Measurements from ENCODE around the gene PLXDC2. TPM values are rescaled to one million over a fixed set of nuclear protein-coding genes. Genes with fewer than 3 reads are reported as not detected.

The PLXDC2 gene
- total RNA-seq, 1 experiment from 2014 or later = 0.21 TPM

DNA sequence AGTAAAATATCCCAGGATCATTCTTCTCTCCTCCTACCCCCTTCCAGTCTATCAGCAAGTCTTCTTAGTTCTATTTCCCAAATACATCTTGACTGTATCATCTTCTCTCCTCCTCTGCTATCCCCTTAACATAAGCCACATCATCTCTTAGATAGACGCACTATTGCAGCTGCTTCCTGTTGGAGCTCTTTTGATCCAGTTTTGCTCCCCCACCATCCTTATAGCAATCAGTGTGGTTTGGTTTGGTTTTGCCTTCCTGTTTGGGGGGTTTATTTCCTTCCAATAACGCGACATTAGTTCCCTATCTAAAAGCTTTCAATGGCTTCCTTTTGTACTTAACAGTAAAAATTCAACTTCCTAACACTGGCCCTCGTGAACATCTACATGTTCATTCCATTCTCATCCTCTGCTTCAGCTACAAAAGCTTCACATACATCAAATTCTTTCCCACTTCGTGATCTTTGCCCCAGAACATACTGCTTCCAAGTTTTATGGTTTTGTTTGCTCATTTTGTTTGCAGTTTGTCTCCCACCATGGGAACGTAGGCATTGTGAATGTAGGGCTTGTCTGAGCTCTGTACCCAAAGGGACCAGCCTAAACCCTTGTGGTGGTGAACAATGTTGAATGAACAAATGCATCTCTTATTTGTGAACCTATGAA lies 33.7 kb upstream of the PLXDC2 start:
- CTCF ChIA-PET = no interaction called here

GRCh38 chr10:19783721-19784120 lies 32.5 kb upstream of the PLXDC2 start:
- no peaks in the 10 kb centered on the region for H3K36me3 ChIP-seq (ENCODE audit: control insufficient read depth, insufficient read depth, low read length)
- no peak for DNase-seq (ENCODE audit: low read depth, low spot score)
- no peak overlapping the region for H3K27ac ChIP-seq (ENCODE audit: low read length)
- ChIA-PET CTCF (no interaction called here), POLR2A (no interaction called here)
- TF ChIP-seq SIN3A (IDR thresholded peaks at IDR 0.05; ENCODE audit: borderline replicate concordance, insufficient read depth, low read depth, low read length) (no peak), CTCF (IDR thresholded peaks at IDR 0.05) (no peak), TCF7L2 (IDR thresholded peaks at IDR 0.05; ENCODE audit: low read depth, low read length) (no peak), POLR2AphosphoS5 (IDR thresholded peaks at IDR 0.05; ENCODE audit: low read depth, low read length) (no peak), REST (IDR thresholded peaks at IDR 0.05; ENCODE audit: insufficient read depth in 1 of 2, low read depth in 2 of 2, low read length in 1 of 2) (no peak)
- H3K4me3 ChIP-seq (ENCODE audit: low read depth in 2 of 2, low read length in 2 of 2) = no peak overlapping the region
- in situ Hi-C loops (cut with HindIII; ENCODE audit: low pct_unique_long_range_greater_than_20kb, low sequenced_read_pairs) (no loop called here), intact Hi-C loops (cut with micrococcal nuclease; ENCODE audit: unreplicated experiment) (no loop called here)
- no peaks in the 10 kb centered on the region for H3K27me3 ChIP-seq (ENCODE audit: control insufficient read depth, insufficient read depth, low read length)
- H3K4me1 ChIP-seq (ENCODE audit: control insufficient read depth, insufficient read depth, low read length) = no peaks in the 10 kb centered on the region
- no TSS peak for BruUV-seq (replicated peaks)
- no peak for ATAC-seq
- H3K9me3 ChIP-seq (ENCODE audit: control insufficient read depth, insufficient read depth, low read depth, low read length) = no peaks in the 10 kb centered on the region

More for the DNA sequence above, 33.7 kb upstream of the PLXDC2 start:
- DNase-seq (ENCODE audit: low read depth, low spot score) = no peak
- no TSS peak for BruUV-seq (replicated peaks)
- POLR2A ChIA-PET = no interaction called here
- no peak overlapping the region for H3K4me3 ChIP-seq (ENCODE audit: low read depth in 2 of 2, low read length in 2 of 2)
- ATAC-seq = no peak
- H3K27me3 ChIP-seq (ENCODE audit: control insufficient read depth, insufficient read depth, low read length) = no peaks in the 10 kb centered on the region
- no peak overlapping the region for H3K27ac ChIP-seq (ENCODE audit: low read length)
- no peaks in the 10 kb centered on the region for H3K36me3 ChIP-seq (ENCODE audit: control insufficient read depth, insufficient read depth, low read length)
- in situ Hi-C loops (cut with HindIII; ENCODE audit: low pct_unique_long_range_greater_than_20kb, low sequenced_read_pairs) = no loop called here
- TF ChIP-seq POLR2AphosphoS5 (IDR thresholded peaks at IDR 0.05; ENCODE audit: low read depth, low read length) (no peak), TCF7L2 (IDR thresholded peaks at IDR 0.05; ENCODE audit: low read depth, low read length) (no peak), SIN3A (IDR thresholded peaks at IDR 0.05; ENCODE audit: borderline replicate concordance, insufficient read depth, low read depth, low read length) (no peak), REST (IDR thresholded peaks at IDR 0.05; ENCODE audit: insufficient read depth in 1 of 2, low read depth in 2 of 2, low read length in 1 of 2) (no peak), CTCF (IDR thresholded peaks at IDR 0.05) (no peak)
- H3K4me1 ChIP-seq (ENCODE audit: control insufficient read depth, insufficient read depth, low read length) = no peaks in the 10 kb centered on the region
- no peaks in the 10 kb centered on the region for H3K9me3 ChIP-seq (ENCODE audit: control insufficient read depth, insufficient read depth, low read depth, low read length)
- intact Hi-C loops (cut with micrococcal nuclease; ENCODE audit: unreplicated experiment) = no loop called here

Data from Panc1 (cell line).